ENCODE results near the gene LRRC61. TPM values are rescaled to one million over a fixed set of nuclear protein-coding genes. Genes with fewer than 3 reads are reported as not detected.

LRRC61 gene
- total and polyA plus RNA-seq, 2 experiments from 2014 or later = 34.7 to 75.2 TPM

DNA sequence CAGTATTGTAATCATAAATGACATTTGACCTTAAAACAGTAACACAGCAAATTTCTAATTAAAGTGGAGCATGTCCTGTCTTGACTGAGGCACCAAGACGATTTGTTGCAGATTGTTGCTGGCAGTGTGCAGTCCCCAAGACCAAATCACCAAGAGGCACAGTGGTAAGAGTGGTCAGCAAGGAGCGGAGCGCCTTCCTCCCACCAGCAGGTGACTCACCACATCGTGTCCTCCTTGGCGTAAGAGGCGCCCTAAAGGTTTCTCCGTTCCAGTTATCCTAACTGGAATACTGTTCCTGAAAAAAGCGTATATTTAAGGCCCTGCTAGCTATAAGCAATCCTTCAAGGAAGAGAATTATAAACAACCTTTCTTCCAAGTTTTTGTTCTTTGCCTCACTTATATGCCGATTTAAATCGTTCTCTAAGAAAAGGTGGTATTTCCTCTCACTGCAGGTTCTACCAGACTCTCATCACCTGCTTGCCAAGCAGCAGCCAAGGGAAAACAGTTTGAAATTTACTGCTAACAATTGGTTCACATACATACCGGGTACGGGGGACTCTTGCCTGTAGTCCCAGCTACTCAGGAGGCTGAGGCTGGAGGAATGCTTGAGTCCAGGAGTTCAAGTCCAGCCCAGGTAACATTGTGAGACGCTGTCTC lies 34.7 kb downstream of the LRRC61 start (continued):
- TF ChIP-seq, protein P1, sequence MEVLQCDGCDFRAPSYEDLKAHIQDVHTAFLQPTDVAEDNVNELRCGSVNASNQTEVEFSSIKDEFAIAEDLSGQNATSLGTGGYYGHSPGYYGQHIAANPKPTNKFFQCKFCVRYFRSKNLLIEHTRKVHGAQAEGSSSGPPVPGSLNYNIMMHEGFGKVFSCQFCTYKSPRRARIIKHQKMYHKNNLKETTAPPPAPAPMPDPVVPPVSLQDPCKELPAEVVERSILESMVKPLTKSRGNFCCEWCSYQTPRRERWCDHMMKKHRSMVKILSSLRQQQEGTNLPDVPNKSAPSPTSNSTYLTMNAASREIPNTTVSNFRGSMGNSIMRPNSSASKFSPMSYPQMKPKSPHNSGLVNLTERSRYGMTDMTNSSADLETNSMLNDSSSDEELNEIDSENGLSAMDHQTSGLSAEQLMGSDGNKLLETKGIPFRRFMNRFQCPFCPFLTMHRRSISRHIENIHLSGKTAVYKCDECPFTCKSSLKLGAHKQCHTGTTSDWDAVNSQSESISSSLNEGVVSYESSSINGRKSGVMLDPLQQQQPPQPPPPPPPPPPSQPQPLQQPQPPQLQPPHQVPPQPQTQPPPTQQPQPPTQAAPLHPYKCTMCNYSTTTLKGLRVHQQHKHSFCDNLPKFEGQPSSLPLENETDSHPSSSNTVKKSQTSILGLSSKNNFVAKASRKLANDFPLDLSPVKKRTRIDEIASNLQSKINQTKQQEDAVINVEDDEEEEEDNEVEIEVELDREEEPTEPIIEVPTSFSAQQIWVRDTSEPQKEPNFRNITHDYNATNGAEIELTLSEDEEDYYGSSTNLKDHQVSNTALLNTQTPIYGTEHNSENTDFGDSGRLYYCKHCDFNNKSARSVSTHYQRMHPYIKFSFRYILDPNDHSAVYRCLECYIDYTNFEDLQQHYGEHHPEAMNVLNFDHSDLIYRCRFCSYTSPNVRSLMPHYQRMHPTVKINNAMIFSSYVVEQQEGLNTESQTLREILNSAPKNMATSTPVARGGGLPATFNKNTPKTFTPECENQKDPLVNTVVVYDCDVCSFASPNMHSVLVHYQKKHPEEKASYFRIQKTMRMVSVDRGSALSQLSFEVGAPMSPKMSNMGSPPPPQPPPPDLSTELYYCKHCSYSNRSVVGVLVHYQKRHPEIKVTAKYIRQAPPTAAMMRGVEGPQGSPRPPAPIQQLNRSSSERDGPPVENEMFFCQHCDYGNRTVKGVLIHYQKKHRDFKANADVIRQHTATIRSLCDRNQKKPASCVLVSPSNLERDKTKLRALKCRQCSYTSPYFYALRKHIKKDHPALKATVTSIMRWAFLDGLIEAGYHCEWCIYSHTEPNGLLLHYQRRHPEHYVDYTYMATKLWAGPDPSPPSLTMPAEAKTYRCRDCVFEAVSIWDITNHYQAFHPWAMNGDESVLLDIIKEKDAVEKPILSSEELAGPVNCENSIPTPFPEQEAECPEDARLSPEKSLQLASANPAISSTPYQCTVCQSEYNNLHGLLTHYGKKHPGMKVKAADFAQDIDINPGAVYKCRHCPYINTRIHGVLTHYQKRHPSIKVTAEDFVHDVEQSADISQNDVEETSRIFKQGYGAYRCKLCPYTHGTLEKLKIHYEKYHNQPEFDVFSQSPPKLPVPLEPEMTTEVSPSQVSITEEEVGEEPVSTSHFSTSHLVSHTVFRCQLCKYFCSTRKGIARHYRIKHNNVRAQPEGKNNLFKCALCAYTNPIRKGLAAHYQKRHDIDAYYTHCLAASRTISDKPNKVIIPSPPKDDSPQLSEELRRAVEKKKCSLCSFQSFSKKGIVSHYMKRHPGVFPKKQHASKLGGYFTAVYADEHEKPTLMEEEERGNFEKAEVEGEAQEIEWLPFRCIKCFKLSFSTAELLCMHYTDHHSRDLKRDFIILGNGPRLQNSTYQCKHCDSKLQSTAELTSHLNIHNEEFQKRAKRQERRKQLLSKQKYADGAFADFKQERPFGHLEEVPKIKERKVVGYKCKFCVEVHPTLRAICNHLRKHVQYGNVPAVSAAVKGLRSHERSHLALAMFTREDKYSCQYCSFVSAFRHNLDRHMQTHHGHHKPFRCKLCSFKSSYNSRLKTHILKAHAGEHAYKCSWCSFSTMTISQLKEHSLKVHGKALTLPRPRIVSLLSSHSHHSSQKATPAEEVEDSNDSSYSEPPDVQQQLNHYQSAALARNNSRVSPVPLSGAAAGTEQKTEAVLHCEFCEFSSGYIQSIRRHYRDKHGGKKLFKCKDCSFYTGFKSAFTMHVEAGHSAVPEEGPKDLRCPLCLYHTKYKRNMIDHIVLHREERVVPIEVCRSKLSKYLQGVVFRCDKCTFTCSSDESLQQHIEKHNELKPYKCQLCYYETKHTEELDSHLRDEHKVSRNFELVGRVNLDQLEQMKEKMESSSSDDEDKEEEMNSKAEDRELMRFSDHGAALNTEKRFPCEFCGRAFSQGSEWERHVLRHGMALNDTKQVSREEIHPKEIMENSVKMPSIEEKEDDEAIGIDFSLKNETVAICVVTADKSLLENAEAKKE (CRISPR knock-in tag; IDR thresholded peaks at IDR 0.05) = no peak

DNA sequence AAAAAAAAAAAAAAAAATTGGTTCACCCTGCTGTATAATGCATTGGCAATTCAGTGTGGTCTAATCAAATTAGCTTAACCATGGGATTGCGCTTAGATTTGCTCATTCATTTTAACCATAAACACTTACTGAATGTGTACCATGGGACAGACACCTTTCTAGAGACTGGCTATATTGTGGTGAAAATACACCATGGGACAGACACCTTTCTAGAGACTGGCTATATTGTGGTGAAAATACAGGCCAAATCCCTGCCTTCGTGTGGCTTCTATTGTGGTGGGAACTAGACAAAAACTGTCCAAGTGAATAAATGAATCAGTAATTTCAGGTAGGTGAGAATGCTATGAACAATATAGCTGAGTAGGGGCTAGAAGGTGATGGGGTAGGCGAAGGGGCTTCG lies 35.3 kb downstream of the LRRC61 start:
- H3K27ac Mint-ChIP-seq = no peak overlapping the region
- DNase-seq (ENCODE audit: low spot score) (no peak), ATAC-seq (no peak)
- Histone ChIP-seq H3K27ac (ENCODE audit: low read depth) (no peak overlapping the region), H4K20me1 (replicated peaks; ENCODE audit: insufficient read depth) (no peaks in the 10 kb centered on the region), H3K79me2 (replicated peaks; ENCODE audit: insufficient read depth) (no peaks in the 10 kb centered on the region), H3K27me3 (ENCODE audit: insufficient read depth) (no peaks in the 10 kb centered on the region), H3K4me2 (no peak overlapping the region), H3K9me2 (ENCODE audit: insufficient read depth) (no peaks in the 10 kb centered on the region), H3K36me3 (ENCODE audit: insufficient read depth) (no peaks in the 10 kb centered on the region; the same call in 1 of the 2 replicates), H3K4me1 (ENCODE audit: insufficient read depth) (peaks cover 41% of the 10 kb centered on the region), H3F3A (replicated peaks; ENCODE audit: low read depth) (peaks cover 21% of the 10 kb centered on the region), H2AFZ (no peak overlapping the region), H3K4me3 (no peak overlapping the region)
- H3K4me1 Mint-ChIP-seq = peaks cover 44% of the 10 kb centered on the region
- H3K9me3 Mint-ChIP-seq = no peaks in the 10 kb centered on the region; the same call in 2 of the 3 replicates
- H3K36me3 Mint-ChIP-seq (ENCODE audit: low read depth) = no peaks in the 10 kb centered on the region; the same call in 2 of the 3 replicates
- no peak overlapping the region for H3K4me3 Mint-ChIP-seq
- H3K27me3 Mint-ChIP-seq (ENCODE audit: insufficient read depth, low read depth, poor library complexity) = peaks cover 5% of the 10 kb centered on the region
- TF ChIP-seq NANOG (IDR thresholded peaks at IDR 0.05; ENCODE audit: borderline replicate concordance) (no peak), POLR2AphosphoS5 (IDR thresholded peaks at IDR 0.05; ENCODE audit: low read depth) (no peak), EZH2 (IDR thresholded peaks at IDR 0.05; ENCODE audit: low read depth, unreplicated experiment) (no peak), JUNB (IDR thresholded peaks at IDR 0.05; ENCODE audit: unreplicated experiment) (no peak), ZNF114 (CRISPR knock-in tag; IDR thresholded peaks at IDR 0.05) (no peak), ZNF331 (CRISPR knock-in tag; IDR thresholded peaks at IDR 0.05; ENCODE audit: low read depth) (no peak), CREB1 (CRISPR knock-in tag; IDR thresholded peaks at IDR 0.05; ENCODE audit: low read depth) (no peak), STAT1 (IDR thresholded peaks at IDR 0.05; ENCODE audit: unreplicated experiment) (no peak)
- TF ChIP-seq, protein P2, sequence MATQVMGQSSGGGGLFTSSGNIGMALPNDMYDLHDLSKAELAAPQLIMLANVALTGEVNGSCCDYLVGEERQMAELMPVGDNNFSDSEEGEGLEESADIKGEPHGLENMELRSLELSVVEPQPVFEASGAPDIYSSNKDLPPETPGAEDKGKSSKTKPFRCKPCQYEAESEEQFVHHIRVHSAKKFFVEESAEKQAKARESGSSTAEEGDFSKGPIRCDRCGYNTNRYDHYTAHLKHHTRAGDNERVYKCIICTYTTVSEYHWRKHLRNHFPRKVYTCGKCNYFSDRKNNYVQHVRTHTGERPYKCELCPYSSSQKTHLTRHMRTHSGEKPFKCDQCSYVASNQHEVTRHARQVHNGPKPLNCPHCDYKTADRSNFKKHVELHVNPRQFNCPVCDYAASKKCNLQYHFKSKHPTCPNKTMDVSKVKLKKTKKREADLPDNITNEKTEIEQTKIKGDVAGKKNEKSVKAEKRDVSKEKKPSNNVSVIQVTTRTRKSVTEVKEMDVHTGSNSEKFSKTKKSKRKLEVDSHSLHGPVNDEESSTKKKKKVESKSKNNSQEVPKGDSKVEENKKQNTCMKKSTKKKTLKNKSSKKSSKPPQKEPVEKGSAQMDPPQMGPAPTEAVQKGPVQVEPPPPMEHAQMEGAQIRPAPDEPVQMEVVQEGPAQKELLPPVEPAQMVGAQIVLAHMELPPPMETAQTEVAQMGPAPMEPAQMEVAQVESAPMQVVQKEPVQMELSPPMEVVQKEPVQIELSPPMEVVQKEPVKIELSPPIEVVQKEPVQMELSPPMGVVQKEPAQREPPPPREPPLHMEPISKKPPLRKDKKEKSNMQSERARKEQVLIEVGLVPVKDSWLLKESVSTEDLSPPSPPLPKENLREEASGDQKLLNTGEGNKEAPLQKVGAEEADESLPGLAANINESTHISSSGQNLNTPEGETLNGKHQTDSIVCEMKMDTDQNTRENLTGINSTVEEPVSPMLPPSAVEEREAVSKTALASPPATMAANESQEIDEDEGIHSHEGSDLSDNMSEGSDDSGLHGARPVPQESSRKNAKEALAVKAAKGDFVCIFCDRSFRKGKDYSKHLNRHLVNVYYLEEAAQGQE (IDR thresholded peaks at IDR 0.05; ENCODE audit: unreplicated experiment) = no peak
- TF ChIP-seq, protein P3, sequence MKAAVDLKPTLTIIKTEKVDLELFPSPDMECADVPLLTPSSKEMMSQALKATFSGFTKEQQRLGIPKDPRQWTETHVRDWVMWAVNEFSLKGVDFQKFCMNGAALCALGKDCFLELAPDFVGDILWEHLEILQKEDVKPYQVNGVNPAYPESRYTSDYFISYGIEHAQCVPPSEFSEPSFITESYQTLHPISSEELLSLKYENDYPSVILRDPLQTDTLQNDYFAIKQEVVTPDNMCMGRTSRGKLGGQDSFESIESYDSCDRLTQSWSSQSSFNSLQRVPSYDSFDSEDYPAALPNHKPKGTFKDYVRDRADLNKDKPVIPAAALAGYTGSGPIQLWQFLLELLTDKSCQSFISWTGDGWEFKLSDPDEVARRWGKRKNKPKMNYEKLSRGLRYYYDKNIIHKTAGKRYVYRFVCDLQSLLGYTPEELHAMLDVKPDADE (IDR thresholded peaks at IDR 0.05) = no peak
- TF ChIP-seq, protein P4, sequence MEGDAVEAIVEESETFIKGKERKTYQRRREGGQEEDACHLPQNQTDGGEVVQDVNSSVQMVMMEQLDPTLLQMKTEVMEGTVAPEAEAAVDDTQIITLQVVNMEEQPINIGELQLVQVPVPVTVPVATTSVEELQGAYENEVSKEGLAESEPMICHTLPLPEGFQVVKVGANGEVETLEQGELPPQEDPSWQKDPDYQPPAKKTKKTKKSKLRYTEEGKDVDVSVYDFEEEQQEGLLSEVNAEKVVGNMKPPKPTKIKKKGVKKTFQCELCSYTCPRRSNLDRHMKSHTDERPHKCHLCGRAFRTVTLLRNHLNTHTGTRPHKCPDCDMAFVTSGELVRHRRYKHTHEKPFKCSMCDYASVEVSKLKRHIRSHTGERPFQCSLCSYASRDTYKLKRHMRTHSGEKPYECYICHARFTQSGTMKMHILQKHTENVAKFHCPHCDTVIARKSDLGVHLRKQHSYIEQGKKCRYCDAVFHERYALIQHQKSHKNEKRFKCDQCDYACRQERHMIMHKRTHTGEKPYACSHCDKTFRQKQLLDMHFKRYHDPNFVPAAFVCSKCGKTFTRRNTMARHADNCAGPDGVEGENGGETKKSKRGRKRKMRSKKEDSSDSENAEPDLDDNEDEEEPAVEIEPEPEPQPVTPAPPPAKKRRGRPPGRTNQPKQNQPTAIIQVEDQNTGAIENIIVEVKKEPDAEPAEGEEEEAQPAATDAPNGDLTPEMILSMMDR (conservative IDR thresholded peaks at IDR 0.05; ENCODE audit: low read depth in 2 of 2) = no peak
